HG03520 (cell line): Measurements from ENCODE around the gene CXXC4.
A peak's percentile ranks its signal among the peaks of the same experiment; 100 is the strongest.

Experiments
- ATAC-seq: cut with Tn5 transposase; IDR thresholded peaks from one replicate; pipeline ENCODE4 v1.9.1; 2021; ENCODE audit warnings: mild to moderate bottlenecking, moderate library complexity; ENCODE audit not compliant: unreplicated experiment

The CXXC4 gene

GRCh38 chr4:104494822-104495559 lies at the start of gene CXXC4:
Gene CXXC4, minus strand, starts transcription at chr4:104494894. Its CDS starts 3,092 bp downstream, at chr4:104491802.
- ATAC-seq = peak; percentile 22

GRCh38 chr4:104533156-104533555 lies 38.5 kb upstream of the CXXC4 start:
- no peak for ATAC-seq

- no peak for ATAC-seq
Observed at GRCh38 chr4:104532677-104533076, 38.0 kb upstream of the CXXC4 start.

GRCh38 chr4:104531390-104531789 lies 36.7 kb upstream of the CXXC4 start:
- no peak for ATAC-seq

GRCh38 chr4:104530426-104530825 lies 35.7 kb upstream of the CXXC4 start:
- ATAC-seq = no peak

GRCh38 chr4:104524591-104524990 lies 29.9 kb upstream of the CXXC4 start:
- ATAC-seq = no peak

- no peak for ATAC-seq
Observed at GRCh38 chr4:104524026-104524425, 29.3 kb upstream of the CXXC4 start.

- ATAC-seq = peak; percentile 86
Observed at GRCh38 chr4:104519588-104519987, 24.9 kb upstream of the CXXC4 start.

GRCh38 chr4:104516884-104517283 lies 22.2 kb upstream of the CXXC4 start:
- ATAC-seq = peak; percentile 66

- ATAC-seq = no peak
Observed at GRCh38 chr4:104508224-104508623, 13.5 kb upstream of the CXXC4 start.

GRCh38 chr4:104507112-104507511 lies 12.4 kb upstream of the CXXC4 start:
- ATAC-seq = no peak

GRCh38 chr4:104504536-104504935 lies 9.8 kb upstream of the CXXC4 start:
- ATAC-seq = no peak

- no peak for ATAC-seq
Observed at GRCh38 chr4:104502471-104502870, 7.8 kb upstream of the CXXC4 start.

- no peak for ATAC-seq
Observed at GRCh38 chr4:104501290-104501689, 6.6 kb upstream of the CXXC4 start.

- no peak for ATAC-seq
Observed at GRCh38 chr4:104500442-104500841, 5.7 kb upstream of the CXXC4 start.

- ATAC-seq = no peak
Observed at GRCh38 chr4:104494185-104494584, 509 bp downstream of the CXXC4 start.

GRCh38 chr4:104493081-104493831 lies 1.4 kb downstream of the CXXC4 start:
- ATAC-seq = no peak

- peak; percentile 25 for ATAC-seq
Observed at GRCh38 chr4:104492183-104492771, 2.4 kb downstream of the CXXC4 start.

- ATAC-seq = peak; percentile 26
Observed at GRCh38 chr4:104491481-104492182, 3.1 kb downstream of the CXXC4 start.

GRCh38 chr4:104490770-104491480 lies 3.8 kb downstream of the CXXC4 start:
- ATAC-seq = peak; percentile 13
